Suppressor macrophage (primary cell): ENCODE measurements around the gene HOXA4.

Experiments used
- DNase-seq, 4 experiments: peaks; one replicate each; pipeline ENCODE4 v3.0.0-alpha.2; 2020 to 2022

Gene HOXA4

GRCh38 chr7:27093184-27093895 lies 37.2 kb downstream of the HOXA4 start:
- DNase-seq, result no peak

- no peak for DNase-seq
Observed at GRCh38 chr7:27092819-27093110, 37.8 kb downstream of the HOXA4 start.

GRCh38 chr7:27091941-27092818 lies 38.4 kb downstream of the HOXA4 start:
- DNase-seq, result no peak

GRCh38 chr7:27091105-27091504 lies 39.5 kb downstream of the HOXA4 start:
- no peak for DNase-seq

- DNase-seq, result peak in 1 of 4 experiments; percentile 30
Observed at GRCh38 chr7:27088002-27088922, 42.3 kb downstream of the HOXA4 start.

- DNase-seq, result no peak
Observed at GRCh38 chr7:27083646-27084045, 46.9 kb downstream of the HOXA4 start.

GRCh38 chr7:27082171-27082570 lies 48.4 kb downstream of the HOXA4 start:
- DNase-seq, result no peak

- no peak for DNase-seq
Observed at GRCh38 chr7:27080844-27081436, 49.6 kb downstream of the HOXA4 start.

- peak in 3 of 4 experiments; percentile 12 to 49 (median 42) for DNase-seq
Observed at GRCh38 chr7:27079234-27079975, 51.2 kb downstream of the HOXA4 start.

- DNase-seq, result no peak
Observed at GRCh38 chr7:27078616-27079233, 51.8 kb downstream of the HOXA4 start.
